GM18511 (cell line): ENCODE measurements around the gene RHOBTB1.
"Not testable (repeated sequence)": the region's sequence is repeated elsewhere in the genome, so short reads cannot be mapped to it uniquely, and the experiment has no call there.

Experiments
- ATAC-seq: cut with Tn5 transposase; IDR thresholded peaks from one replicate; pipeline ENCODE4 v1.9.1; 2021; ENCODE audit warnings: mild to moderate bottlenecking, moderate library complexity; ENCODE audit not compliant: unreplicated experiment

RHOBTB1 gene

GRCh38 chr10:60910543-60910942, 33.4 kb downstream of the RHOBTB1 start:
- no peak for ATAC-seq

GRCh38 chr10:60908896-60909295, 35.1 kb downstream of the RHOBTB1 start:
- no peak for ATAC-seq

- ATAC-seq = no peak
These were observed 36.0 kb downstream of the RHOBTB1 start for GRCh38 chr10:60908031-60908430.

GRCh38 chr10:60907236-60907635, 36.7 kb downstream of the RHOBTB1 start:
- ATAC-seq = no peak

- ATAC-seq = not testable (repeated sequence)
These were observed 37.2 kb downstream of the RHOBTB1 start for GRCh38 chr10:60906825-60907224.

- ATAC-seq = no peak
These were observed 37.6 kb downstream of the RHOBTB1 start for GRCh38 chr10:60906411-60906810.

- no peak for ATAC-seq
These were observed 38.4 kb downstream of the RHOBTB1 start for GRCh38 chr10:60905580-60905979.

GRCh38 chr10:60903096-60903495, 40.9 kb downstream of the RHOBTB1 start:
- no peak for ATAC-seq

- no peak for ATAC-seq
These were observed 42.3 kb downstream of the RHOBTB1 start for GRCh38 chr10:60901561-60902235.

- ATAC-seq = no peak
These were observed 44.7 kb downstream of the RHOBTB1 start for GRCh38 chr10:60899266-60899665.

GRCh38 chr10:60898321-60898720, 45.7 kb downstream of the RHOBTB1 start:
- ATAC-seq = no peak

GRCh38 chr10:60896810-60897209, 47.2 kb downstream of the RHOBTB1 start:
- no peak for ATAC-seq

- no peak for ATAC-seq
These were observed 48.0 kb downstream of the RHOBTB1 start for GRCh38 chr10:60896033-60896432.

GRCh38 chr10:60894786-60895185, 49.2 kb downstream of the RHOBTB1 start:
- no peak for ATAC-seq

- no peak for ATAC-seq
These were observed 50.8 kb downstream of the RHOBTB1 start for GRCh38 chr10:60893231-60893630.

GRCh38 chr10:60892571-60892970, 51.4 kb downstream of the RHOBTB1 start:
- no peak for ATAC-seq

GRCh38 chr10:60890811-60891210, 53.2 kb downstream of the RHOBTB1 start:
- no peak for ATAC-seq

GRCh38 chr10:60883187-60883586, 60.8 kb downstream of the RHOBTB1 start:
- ATAC-seq = no peak

GRCh38 chr10:60878224-60878623, 65.8 kb downstream of the RHOBTB1 start:
- no peak for ATAC-seq

GRCh38 chr10:60877777-60878120, 66.2 kb downstream of the RHOBTB1 start:
- no peak for ATAC-seq

- ATAC-seq = no peak
These were observed 66.8 kb downstream of the RHOBTB1 start for GRCh38 chr10:60877061-60877776.

GRCh38 chr10:60873758-60874157, 70.2 kb downstream of the RHOBTB1 start:
- no peak for ATAC-seq

- ATAC-seq = no peak
These were observed 71.5 kb downstream of the RHOBTB1 start for GRCh38 chr10:60872451-60872850.
